Measurements from ENCODE around the gene SSR4.
A peak's percentile ranks its signal among the peaks of the same experiment; 100 is the strongest.
"Not testable (repeated sequence)": the region's sequence is repeated elsewhere in the genome, so short reads cannot be mapped to it uniquely, and the experiment has no call there.

The SSR4 gene

DNA sequence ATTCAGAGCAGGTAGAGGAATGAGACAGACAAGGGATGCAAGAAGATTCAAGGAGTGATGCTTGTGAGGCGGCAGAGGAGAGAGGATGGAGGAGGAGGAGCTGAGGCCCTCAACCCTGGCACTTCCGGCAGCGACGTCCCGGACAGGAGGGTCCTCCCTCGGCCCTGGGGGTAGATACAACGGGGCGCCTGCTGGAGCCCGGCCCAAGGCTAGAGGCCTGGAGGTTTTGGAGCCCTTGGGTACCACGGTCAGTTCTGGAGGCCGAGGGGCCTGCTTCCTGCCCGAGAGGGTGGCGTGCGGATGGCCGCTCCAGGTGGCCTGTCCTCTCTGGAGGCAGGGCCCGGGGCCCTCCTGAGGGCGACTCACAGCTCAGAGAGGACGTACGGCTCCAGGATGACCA is 13.5 kb downstream of the SSR4 start:
- DNase-seq: no peak

DNA sequence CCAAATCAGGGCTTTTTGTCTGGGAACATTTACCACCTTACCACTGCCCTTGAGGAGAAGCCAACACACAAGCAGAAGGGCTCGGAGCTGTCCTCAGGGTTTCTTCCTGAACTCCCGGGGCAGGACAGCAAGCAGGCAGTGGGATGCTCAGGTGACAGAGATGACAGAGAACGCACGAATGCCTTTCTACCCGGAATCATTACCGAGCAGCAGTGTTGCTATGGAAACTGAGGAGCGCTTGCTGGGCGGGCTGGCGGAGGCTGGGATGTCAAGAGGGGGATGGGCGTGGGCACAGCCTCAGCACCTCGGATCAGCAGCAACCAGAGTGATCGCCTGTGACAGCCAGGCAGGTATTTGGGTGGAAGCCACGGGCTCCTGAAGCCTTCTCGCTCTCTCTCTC is 17.8 kb downstream of the SSR4 start:
- no peak for DNase-seq

DNA sequence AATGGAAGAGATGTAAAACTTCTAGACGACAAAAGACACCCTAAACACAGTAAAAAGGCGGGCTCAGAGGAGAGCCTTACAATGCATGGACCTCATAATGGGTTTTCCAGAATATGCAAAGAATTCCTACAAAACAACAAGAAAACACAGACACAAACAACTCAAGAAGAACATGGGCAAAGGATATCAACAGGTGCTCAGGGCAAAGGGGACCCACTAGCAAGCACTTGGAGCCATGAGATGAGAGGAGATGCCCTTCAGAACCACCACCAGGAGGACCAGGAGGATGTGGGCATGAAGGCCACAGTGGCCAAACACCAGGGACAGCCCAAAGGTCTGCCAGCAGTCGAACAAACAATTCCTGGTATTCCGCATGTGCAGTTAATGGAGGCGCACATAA is 18.7 kb downstream of the SSR4 start:
- no peak for DNase-seq

DNA sequence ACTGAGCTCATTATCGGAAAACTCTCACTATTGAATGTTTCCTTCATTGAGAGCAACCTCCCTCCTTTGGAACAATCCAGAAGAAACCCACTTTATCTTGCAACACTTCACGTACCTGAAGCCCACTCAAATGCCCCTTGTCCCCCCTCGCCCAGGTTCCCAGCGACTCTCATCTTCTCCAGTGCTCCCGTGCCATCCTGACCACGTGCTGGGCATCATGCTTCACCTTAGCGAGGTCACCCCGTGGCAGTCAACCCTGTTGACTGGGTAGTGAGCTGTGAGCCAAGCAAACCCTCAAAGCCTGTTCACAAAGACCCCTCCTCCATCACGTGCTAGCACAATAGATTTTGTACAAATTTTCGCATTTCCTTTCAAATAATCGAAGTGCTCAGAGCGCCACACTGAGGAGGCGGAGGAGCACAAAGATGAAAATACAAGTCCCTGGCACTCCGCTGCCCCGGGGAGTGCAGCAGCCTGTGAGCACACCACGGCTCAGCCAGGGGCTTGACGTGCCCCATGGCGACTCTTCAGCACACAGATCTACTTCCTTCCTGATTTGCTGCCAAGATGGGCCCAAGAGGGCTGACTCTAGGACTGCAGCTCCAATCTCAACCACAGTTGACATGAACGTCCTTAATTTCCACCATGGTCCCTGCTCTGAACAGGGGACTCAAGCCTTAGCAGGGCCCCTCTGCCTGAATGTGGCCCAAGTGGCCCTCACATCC is 20.3 kb downstream of the SSR4 start:
- no peak for DNase-seq

DNA sequence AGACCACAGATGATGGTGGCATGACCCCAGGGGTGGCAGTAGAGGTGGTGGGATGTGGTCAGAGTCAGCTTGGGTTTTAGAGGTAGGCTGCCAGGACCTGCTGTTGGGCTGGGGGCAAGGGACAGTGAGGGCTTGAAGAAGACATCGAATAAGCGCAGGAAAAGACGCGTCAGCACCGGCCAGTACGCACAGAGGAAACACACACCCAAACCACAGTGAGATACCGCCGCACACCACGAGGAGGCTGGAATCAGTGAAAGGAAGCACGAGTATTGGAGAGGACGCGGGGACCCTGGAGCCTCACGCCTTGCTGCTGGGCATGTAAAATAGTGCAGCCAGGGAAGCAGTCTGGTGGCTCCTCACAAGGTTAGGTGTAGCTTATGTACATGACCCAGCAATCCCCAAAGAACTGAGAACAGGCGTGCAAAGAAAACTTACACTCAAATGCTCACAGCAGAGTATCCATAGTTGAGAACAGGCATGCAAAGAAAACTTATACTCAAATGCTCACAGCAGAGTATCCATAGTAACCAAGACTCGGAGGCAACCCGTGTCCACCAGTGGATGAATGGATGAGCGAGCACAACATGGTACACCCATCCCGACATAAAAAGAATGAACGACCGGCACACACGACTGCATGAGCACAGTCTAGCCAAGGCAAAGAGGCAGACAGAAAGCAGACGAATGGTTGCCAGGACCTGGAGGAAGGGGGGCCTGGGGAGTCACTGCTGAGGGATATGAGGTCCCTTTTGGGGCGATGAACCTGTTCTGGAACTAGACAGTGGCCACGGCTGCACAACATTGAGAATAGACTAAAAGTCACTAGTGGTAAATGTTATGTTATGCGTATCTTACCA is 22.6 kb downstream of the SSR4 start:
- DNase-seq: no peak

DNA sequence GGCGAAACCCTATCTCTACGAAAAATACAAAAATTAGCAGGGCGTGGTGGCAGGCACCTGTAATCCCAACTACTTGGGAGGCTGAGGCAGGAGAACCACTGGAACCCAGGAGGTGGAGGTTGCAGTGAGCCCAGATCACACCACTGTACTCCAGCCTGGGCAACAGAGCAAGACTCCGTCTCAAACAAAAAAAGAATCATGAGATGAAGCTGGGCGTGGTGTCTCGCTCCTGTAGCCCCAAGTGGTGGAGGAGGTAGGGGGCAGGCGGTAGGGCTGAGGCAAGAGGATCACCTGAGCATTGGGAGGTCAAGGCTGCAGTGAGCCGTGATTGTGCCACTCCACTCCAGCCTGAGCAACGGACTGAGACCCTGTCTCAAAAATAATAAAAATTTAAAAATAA is 23.6 kb downstream of the SSR4 start:
- not testable (repeated sequence) for DNase-seq

DNA sequence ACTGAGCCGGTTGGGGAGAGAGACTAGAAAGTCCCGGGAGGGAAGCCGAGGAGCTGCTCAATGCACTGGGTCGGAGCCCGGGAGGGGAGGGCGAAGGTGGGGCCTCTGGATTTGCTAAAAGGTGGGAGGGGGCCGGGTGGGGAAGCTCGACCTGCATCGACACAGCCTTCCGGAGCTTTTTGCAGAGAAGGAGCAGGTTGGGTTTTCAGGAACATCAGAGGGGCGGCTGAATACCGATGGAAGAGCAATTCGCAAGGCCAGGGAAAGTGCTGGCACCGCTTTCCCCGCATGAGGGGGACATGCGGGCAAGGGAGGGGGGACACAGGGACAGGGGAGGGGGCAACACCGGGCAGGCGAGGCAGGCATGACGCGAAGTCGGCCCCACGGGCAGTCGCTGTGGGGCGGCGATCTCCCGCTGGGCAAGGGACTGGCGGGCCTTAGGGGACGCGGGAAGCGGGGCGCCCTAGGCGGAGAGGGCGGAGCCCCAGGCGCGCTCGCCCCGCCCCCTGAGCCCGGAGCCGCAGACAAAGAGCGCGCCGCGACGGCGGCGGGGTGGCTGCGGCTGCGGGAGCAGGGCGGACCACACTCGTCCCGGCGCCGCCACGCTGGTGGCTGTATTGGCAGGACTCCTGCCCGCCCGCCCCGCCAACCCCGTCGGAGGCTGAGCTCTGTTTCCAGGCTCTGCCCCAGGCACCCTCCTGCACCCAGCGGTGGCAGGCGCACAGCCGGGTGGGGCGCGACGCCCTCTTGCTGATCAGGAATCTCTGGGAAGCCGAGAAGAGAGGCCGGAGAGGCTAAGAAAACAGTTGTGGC is 24.3 kb downstream of the SSR4 start:
- DNase-seq: peak; percentile 77

DNA sequence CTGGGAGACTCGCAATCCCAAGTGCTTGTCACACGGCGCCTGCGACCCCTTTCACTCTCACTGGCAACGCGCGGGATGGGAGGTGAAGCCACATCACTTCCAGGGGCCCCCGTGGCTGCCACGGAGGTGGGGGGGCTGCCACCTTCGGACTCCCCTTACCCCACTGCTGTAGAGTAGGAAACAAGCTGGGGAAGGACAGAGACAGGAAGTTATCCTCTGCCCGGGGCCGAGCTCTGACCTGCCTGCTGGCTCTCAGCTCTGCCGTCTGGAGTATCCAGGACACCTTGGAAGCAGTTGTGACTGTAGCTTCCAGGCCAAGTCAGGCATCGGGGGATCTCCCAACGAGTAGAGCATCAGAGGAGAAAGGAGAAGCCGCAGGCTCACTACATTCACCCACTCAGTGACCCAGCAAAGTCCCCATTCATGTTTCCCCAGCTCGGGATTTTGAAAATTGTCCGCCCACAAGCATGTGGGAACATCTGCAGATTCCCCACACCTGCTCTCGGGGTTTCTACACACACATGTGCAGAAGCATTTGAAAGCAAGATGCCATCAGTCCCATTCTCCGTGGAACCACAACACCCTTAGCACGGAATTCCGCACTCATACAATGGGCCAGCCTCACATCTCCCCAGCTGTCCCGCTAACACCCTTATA is 25.0 kb downstream of the SSR4 start:
- DNase-seq: no peak

DNA sequence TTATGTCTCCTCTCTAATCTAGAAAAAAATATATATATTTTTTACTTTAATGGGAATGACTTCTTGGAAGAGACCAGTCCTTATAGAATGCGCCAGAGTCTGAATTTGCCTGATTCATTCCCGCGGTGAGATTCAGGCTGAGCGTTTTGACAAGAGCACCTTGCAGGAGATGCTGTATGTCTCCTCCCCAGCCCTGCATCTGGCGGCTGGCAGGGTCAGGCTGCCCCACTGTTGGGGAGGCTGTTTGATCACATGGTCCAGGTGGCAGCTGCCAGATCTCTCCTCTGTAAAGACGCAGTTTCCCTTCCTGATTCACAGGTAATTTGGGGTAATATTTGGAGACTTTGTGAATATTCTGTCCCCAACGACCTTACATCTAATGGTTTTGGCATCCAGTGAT is 26.1 kb downstream of the SSR4 start:
- DNase-seq: no peak

DNA sequence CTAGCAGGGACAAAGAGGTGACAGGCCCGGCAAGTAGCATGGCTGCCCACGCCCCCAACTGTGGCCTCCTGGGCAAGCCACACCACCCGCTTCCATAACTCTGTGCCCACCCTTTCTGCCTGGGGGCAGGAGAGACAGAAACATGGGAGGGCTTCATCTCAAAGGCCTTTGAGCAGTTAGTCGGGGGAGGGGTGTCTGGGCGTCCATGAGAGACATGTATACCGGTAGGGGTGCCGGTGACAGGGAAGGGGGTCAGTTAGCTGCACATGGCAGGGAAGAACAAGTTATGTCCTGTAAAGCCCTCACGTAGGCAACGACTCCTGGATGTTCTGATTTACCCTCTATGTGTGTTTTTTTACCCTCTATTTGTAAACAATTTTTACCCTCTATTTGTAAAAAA is 26.6 kb downstream of the SSR4 start:
- no peak for DNase-seq

DNA sequence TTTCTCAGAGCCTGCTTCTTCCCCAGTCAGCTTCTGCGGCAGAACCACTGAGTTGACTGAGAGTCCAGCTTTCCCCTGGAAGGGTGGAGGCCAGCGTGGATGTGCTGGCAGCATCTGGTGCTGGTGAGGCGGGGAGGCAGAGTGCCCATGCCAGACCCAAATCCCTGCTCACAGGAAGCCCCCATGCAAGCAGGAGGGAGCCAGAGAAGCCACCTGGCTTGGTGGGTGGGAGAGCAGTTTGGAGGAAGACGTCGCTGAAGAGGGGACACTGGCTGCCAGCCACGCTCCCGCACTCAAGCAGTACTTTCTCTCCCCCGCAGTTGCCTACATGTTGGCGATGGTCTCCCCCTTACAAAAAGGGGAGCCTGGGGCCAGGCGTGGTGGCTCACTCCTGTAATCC is 29.9 kb downstream of the SSR4 start:
- DNase-seq: no peak

DNA sequence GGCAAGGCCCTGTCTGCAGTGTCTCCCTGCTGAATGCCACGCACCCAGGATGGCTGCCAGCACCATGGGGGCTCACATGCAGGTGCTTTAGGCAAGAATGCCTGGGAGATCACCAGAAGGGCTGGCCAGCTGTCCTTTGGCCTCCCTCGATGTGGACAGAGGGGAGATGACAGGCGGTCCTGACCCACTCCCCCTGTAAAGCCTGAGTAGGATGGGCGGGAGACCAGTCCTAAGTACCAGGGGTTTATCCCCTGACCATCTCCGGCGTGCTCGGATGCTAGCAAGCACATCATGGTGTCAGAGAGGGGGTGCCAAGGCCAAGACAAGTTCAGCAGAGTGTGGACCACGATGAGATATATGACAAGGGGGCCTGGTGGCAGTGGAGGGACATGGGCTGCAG is 30.6 kb downstream of the SSR4 start:
- no peak for DNase-seq

DNA sequence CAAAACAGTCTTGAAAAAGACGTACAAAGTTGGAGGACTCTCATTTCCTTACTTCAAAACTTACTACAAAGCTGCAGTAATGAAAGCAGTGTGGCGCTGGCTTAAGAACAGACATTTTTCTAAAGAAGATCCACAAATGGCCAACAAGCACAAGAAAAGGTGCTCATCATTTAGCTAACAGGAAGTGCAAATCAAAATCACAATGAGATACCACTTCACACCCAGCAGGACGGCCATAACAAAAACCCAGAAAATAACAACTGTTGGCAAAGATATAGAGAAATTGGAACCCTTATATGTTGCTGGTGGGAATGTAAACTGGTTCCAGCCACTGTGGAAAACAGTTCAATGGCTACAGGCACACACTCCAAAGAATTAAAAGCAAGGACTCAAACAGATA is 32.5 kb downstream of the SSR4 start:
- no peak for DNase-seq

DNA sequence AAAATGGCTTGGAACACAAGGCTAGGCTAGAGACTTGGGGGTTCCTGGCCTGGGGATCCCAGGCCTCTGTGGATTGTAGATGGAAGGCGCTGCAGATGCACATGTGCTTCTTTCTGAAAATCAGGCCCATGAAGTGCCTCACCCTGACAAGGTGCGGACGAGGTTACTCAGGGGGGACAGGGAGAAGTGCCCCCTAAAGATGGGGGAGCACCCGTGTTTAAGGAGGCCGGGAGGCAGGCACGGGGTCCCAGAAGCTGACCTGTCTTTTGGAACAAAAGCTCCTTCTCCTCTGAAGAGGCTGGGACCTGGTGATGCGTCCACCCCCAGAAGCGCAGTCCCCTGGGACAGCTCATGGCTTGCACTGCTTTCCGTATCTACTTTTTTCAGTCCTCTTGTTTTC is 33.4 kb downstream of the SSR4 start:
- DNase-seq: no peak

DNA sequence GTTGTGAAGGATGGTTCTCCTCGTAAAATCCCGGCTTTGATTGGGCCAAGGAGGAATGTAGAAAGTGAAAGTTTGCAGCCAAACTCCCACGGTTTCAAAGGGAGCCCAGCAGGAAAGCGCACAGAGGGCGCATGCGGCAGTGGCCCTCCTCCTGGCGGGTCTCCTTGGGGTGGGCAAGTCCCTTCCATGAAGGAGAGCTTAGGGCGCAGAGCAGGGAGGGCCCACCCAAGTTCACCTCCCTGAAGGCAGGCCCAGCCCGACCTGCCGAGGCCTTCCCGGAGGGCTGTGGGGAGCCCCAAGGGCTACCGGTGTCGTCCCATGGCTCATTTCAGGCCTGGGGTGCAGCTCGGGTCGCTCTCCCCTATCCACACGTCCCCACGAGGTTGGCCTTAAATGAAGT is 33.8 kb downstream of the SSR4 start:
- DNase-seq: no peak

DNA sequence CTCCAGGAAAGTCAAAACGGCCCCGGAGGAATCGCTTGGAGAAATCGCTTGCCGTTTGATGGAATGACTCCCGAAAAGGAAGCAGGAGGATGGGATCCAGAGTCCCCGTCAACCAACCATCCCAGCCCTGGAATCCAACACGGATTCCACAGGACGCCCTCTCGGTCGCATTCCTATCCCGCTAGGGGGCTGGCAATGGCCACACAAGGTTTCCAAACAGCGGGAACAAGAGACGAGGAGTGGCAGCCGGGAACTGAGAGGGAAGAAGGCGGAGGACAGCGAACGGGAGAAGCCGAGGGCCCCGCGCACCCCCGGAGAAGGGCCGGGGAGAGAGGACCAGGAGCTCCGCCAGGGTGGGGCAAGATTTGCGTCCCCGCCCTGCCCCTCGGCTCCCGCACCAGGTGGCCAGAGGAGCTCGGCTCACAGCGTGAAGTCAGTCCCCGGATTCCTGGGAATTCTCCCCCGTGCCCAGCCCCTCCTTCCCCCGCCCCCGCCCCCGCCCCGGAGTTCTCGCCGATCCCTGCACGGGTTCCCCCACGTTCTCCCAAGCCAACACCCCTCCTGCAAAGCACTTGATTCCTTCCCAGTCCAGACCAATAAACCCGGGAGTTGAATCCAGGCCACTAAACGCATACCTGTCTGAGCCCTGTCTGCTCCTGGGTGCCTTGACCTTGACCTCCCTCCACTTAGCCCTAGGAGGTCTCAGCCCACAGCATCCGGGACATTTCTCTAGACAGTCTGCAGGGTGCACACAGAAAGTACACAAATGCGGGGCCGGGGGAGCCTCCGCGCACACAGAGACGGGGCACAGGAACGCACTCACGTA is 34.5 kb downstream of the SSR4 start:
- no peak for DNase-seq

DNA sequence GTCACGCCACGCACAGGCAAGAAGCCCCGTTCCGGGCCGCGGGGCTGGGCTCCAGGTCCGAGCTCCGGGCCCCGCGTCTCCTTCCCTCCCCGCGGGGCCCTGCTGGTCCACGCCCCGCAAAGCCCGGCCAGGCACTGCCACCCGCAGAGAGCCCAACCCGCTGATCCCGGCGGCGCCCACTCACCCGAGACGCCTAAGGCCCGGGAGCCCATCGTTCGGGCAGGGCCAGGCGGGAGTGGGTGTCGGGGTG is 35.0 kb downstream of the SSR4 start:
- no peak for DNase-seq

DNA sequence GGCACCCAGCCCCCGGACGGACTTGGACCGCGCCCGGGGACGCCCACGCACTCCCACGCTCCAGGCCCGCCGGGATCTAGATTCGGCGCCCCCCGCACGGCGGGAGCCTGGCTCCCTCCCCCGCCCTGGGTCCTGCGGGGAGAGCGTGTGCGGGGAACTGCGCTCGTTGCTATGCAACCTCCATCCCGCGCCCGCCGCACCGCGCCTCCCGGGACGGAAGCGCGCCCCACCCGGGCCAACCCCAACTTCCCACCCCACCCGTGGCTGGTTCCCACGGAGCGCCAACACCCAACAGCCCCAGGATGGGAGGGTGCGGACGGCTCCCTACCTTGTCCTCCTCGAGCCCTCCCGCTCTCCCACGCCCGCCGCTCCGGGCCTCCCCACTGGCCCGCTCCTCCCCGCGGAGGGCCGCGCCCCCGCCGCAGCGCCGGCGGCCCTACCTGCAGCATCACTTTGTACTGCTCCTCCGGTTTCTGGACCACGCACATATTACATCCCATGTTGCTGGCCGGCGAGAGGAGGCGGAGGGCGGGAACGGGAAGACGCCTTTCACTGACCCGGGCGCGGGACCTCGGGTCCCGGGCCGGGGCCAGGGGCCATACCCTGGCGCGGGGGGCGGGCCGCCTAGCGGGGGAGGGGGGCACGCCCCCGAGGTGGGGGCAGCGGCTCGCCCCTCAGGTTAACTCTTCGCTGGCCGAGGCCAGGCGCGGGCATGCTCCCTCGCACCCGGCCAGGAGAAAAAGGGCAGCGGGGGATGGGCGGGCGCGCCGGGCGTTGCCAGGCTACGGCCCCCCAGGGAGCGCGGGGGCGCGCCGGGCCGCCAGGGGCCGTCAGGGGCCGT is 35.6 kb downstream of the SSR4 start, which contains the start of gene PDZD4:
Gene PDZD4, minus strand, starts transcription at position 746 of the 841 bp plus-strand sequence. Its CDS starts 246 bp downstream, at position 500.
- DNase-seq: no peak

DNA sequence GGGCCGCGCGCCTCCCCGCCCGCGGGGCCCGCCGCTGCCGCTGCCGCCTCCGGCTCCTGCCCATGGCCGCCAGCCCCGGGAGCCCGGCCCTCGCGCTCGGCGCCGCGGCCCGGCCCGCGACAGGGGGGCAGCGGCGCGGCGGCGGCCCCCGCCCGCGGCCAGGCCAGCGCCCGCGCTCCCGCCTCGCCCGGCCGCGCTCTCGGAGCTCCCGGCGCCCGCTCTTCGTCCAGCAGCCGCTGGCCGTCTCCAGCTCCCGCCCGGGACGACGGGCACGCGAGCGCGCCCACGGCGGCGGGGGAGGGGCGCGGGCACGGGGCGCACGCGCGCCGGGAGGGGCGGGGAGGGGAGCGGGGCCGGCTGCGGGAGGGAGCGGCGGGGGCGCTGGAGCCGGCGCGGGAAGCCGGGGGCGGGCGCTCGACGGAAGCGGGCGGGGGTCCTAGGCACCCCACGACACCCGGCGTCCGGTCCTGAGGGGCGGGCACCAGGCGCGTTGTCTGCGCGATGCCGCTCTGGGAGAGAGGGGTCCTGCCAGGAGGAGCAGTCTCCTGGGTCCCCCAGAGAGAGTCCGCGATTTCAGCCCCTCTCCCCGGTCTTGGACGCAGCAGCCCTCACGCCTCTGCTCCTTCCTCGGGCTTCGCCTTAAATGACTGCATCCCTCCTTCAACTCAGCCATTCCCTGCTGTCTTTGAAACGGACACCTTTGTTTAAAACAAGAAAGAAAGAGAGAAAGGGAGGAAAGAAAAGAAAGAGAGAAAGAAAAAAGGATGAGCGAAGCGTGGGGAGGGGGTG is 36.4 kb downstream of the SSR4 start:
- DNase-seq: no peak

DNA sequence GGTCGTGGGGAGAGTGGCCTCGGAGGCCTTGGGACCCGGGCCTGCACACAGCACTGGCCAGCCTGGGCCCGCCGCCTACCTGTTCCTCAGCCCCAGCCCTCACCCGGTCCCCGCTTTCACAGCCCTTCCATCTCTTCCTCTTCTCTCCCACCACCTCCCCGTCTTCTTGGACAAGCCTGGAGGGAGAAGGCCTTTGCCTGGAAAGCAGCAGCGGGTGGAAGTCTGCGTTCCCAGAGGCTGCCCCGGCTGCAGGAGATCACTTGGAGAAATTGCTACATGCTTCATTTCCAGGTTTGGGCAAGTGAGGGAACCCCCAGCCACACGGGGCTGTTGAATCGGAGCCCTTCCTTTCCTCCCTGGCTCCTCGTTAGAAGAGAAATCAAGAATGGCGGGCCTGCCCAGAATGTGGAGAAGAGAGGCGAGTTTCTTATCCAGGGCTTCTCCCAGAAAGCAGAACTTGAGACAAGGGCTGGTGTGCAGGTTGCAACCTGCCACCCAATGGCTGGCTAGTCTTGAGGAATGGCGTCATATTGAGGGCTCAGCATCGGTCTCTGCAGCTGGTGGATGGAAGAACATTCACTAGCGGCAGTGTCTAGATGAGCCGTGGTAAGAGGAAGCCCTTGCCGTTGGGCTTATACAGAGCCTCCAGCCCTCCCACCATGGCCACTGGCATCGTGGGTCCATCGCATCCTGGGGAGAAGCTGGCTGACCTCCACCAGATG is 37.1 kb downstream of the SSR4 start:
- DNase-seq: no peak

Measured in activated CD8-positive, alpha-beta memory T cell treated with anti-CD3 and anti-CD28 coated beads for 24 hours (primary cell).